ENCODE data around the gene HSH2D.

The HSH2D gene

DNA sequence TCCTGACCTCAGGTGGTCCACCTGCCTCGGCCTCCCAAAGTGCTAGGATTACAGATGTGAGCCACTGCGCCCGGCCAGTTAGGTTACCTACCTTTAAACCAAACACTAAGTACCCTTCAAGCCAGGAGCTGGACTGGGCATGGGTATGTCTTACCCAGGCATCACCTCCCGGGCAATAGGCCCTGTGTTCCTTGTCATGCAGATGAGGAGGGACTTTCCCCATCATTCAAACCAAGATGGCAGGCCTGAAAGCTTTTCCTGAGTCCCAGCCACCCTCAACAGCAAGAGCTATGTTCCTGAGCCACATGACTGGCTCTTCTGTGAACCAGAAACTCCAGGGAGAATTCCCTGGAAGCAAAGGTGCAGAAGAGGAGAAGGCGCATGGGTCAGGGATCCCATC lies 22.3 kb upstream of the HSH2D start:
- DNase-seq = no peak

DNA sequence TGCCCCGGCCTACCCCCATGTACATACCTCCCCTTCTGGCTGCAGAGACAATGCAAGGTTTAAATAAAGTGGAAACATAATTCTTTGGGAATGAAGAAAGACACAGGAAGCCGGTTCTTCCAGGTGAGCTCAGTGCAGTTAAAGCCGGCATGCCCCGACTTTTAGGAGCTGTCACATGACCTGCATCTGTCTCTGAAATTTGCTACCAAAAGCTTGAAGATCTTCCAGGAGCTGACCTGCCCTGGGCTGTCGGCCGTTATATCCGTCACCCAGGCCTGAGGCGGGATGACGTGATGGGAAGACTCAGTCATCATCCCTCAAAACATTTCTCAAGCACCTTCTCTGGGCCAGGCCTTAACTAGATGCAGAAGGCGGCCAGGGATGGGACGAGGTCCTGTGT lies 21.5 kb upstream of the HSH2D start:
- no peak for DNase-seq

GRCh38 chr19:16124953-16125352 lies 18.5 kb upstream of the HSH2D start:
- DNase-seq = no peak

GRCh38 chr19:16125737-16126495 lies 17.6 kb upstream of the HSH2D start:
- DNase-seq = no peak

DNA sequence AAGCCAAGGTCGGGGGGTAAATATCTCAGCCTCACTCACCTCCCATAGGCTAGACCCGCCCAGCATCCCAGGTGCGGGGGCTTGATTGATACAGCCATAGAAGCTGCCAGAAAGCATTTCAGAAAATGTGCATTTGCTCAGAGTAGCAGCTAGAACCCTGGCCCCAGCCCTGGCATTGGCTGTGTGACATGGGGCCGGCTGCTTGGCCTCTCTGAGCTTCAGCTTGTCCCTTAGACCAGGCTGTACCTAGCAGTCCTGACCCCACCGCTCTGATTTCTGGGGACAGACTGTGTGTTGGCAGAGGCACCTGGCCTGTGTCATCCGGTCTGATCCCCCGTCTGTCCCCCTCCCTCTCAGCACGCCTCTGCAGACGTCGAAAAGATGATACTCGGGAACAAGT lies 16.4 kb upstream of the HSH2D start:
- no peak for DNase-seq

- no peak for DNase-seq
Observed at GRCh38 chr19:16127776-16128371, 15.6 kb upstream of the HSH2D start.

- no peak for DNase-seq
Observed at GRCh38 chr19:16131648-16132047, 11.8 kb upstream of the HSH2D start.

- no peak for DNase-seq
Observed at GRCh38 chr19:16133818-16134217, 9.7 kb upstream of the HSH2D start.

DNA sequence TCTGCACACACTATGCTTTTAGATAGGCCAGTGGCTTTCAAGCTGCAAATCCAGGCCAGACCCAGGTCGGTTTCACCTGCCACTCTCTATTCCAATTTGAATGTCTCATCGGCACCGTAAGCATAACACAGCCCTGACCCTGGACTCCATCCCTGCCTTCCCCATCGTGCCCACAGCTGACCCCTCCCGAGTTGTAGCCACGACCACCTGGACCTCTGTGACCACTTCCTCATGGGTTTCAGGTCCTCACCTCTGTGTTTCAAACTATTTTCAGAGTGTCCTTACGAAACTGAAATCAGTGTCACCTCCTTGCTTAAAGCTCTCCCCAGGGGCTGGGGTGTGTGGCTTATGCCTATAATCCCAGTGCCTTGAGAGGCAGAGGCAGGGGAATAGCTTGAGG lies 9.0 kb upstream of the HSH2D start:
- no peak for DNase-seq

DNA sequence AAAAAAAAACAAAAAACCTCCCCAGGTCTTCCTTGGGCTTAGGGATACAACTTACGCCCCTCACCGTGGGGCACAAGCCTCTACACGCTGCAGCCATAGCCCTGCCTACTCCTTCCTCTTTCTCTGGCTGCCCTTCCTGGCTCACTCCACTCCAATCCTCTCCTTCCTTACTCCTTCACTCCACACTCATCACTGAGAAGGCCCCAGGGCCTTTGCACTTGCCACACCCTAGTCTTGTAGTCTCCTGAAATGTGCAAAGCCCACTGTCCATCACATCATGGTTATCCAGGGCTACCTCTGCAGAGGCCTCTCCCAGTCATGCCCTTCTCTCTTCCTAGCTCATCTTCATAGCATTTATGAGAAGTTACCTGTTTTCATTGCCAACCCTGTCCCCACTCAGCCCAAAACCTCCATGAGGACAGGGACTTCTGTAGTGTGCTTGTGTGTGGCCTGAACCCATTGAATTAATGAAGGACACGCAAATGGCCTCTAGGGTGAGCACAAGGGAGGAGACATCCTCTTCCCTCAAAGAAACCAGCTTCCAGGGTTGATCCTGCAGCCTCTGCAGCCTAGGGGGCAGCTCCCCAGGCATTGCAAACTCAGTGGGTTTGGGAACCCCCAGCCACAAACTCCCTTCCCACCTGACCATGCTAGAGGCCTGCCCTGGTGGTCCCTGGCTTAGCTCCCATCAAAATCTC lies 7.9 kb upstream of the HSH2D start:
- no peak for DNase-seq

GRCh38 chr19:16136185-16136999 lies 7.1 kb upstream of the HSH2D start:
- no peak for DNase-seq

DNA sequence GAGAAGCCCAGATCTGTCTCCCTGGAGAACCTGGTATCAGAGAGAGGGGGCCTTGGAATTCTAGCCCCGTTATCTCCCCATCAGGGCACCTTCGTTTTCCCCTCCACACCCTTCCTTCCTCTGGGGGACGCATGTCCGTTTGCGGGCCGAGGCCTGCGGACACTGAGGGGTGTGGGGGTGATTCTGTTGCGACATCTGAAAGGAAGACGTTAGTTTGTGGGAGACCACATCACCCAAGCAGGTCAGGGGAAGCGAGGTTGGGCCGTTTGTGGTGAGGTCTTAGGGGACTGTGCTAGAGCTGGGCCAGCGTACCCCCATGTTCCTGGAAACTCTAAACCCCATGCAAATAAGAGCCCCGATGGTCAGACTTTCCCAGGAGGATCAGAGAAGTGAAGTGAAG lies 3.7 kb upstream of the HSH2D start:
- no peak for DNase-seq

- DNase-seq = no peak
Observed at GRCh38 chr19:16141043-16141442, 2.4 kb upstream of the HSH2D start.

- DNase-seq = no peak
Observed at GRCh38 chr19:16142032-16142580, 1.4 kb upstream of the HSH2D start.

DNA sequence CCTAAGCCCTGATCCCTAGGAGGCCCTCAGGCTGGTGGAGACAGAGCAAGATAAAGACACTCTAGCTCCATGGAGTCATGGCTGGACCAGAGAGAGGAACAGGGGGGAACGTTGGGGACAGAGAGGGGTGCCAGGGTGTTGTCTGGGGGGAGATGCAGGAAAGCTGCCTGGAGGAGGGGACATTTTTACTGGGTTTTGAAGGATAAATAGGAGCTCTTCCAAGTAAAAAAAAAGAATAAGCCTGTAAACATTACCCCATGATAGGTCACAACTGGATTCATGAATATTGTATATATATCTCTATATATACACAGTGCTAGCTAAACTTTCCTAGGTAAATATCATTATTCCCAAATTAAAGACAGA lies 714 bp downstream of the HSH2D start:
- no peak for DNase-seq

DNA sequence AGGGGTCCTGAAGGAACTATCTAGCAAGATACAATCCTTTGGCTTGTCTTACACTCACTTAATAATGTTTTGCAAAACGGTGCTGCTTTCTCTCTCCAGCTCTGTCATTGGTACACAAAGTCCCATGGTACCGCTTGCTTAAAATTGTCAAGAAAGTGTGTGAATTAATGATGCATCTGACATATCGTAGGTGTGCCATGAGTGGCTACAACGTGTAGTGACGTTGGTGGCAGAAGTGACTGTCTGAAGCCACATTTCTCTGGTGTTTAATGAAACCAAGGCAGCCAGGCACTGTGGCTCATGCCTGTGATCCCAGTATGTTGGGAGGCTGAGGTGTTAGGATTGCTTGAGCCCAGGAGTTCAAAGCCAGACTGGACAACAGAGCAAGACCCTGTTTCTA lies 2.6 kb downstream of the HSH2D start:
- DNase-seq = no peak

- DNase-seq = no peak
Observed at GRCh38 chr19:16148443-16149229, 5.2 kb downstream of the HSH2D start.

GRCh38 chr19:16153582-16154336 lies 10.3 kb downstream of the HSH2D start:
- no peak for DNase-seq

DNA sequence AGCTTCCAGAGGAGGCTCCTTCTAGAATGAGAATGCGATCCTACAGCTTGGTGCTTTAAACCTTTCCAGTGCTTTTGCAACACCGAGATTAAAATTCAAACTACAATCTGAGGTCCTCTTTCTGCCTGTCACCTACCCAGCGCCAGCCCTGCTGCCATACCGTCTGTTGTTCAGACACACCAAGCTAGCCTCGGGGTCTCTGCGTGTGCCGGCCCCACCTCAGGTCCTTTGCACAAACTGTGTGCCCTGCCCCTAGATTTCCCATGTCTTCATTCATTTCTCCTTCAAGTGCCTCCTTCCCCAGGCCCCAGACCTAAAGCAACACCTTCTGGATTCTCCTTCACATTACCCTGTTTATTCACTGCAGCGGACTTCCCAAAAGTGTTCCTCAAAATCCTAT lies 11.1 kb downstream of the HSH2D start:
- DNase-seq = no peak

- no peak for DNase-seq
Observed at GRCh38 chr19:16155128-16155527, 11.6 kb downstream of the HSH2D start.

- DNase-seq = no peak
Observed at GRCh38 chr19:16156904-16157303, 13.4 kb downstream of the HSH2D start.

DNA sequence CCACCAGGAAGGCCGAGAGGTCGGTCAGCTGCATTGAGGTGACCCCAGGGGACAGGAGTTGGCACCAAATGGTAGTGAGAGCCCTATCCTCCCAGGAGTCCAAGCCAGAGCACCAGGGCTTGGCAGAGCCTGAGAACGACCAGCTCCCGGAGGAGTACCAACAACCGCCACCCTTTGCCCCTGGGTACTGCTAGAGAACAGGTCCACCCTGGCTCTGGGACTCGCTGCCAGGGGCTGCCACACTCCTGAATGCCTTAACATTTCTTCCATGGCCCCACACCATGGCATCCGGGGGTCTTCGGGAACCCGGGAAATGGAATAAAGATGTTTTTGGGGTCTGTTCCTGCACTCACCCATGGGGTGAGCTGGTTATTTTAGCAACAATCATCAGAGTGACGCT lies 14.1 kb downstream of the HSH2D start:
- DNase-seq = no peak
